ENCODE results near the gene GNPDA2. TPM values are rescaled to one million over a fixed set of nuclear protein-coding genes. Genes with fewer than 3 reads are reported as not detected.
"Not testable (repeated sequence)": the region's sequence is repeated elsewhere in the genome, so short reads cannot be mapped to it uniquely, and the experiment has no call there.

Gene GNPDA2
- 17.0 and 18.3 TPM in 2 replicates for total RNA-seq

- DNase-seq: peak; percentile 92
These were observed at the start of gene GNPDA2 for GRCh38 chr4:44726038-44726871. Gene GNPDA2 (minus strand): TSS chr4:44726556. CDS start chr4:44722207, 4,349 bp downstream.

DNA sequence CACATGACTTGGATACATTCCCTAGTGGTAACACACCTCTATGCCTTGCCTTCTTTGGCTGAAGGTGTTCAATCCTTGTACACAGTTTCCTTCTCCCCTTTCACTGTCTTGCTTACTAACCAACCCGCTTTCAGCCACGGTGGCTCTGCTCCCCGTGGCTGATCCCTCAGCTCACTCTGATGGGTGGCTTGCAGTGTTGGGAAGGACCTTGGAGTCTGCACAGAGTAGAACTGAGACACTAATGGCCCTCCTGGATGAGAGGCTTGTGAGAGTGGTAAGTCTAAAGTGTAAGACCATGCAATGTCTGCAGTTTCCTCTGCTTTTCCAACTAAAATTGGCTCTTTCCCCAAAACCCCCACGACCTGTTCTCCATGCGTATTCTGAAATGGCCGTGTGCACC, 46.0 kb upstream of the GNPDA2 start:
- DNase-seq: no peak

GRCh38 chr4:44771789-44772188, 45.4 kb upstream of the GNPDA2 start:
- no peak for DNase-seq

DNA sequence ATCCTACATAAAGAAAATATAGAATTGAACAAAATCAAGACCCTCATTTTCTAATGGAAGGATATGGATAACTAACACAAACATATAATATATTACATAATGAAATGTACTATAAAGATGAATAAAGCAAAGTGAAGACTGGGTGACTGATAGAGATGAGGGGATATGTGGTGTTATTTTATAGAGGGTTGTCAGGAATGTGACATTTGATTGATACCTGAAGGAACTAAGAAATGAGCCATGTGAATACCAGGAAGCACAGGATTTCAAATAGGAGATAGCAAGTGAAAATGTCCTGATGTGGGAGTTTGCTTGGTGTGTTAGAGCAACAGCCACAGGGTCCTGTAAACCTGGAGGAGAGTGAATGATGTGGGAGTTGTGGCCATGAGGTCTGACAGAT, 40.1 kb upstream of the GNPDA2 start:
- DNase-seq: no peak

DNA sequence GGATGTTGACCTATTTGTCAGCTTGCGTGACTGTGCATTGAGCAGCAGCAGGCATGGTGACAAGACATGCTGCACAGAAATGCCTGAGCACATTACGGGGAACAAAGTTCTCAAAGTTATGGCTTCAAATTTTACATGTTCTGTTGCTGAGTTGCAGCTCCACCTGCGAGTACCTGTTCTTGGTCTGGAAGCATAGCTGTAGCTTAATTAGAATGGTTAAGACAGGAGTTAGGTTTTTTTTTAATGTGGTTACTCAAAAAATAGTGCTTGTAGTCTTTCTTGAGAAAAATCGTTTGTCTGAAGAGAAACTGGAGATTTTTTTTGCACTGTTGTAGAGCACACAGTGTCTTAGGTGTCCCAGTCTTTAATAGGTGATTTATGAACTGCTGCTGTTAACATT, 38.8 kb upstream of the GNPDA2 start:
- no peak for DNase-seq

- DNase-seq: no peak
These were observed 35.0 kb upstream of the GNPDA2 start for GRCh38 chr4:44761306-44761705.

GRCh38 chr4:44760142-44760898, 34.0 kb upstream of the GNPDA2 start:
- peak; percentile 52 for DNase-seq

DNA sequence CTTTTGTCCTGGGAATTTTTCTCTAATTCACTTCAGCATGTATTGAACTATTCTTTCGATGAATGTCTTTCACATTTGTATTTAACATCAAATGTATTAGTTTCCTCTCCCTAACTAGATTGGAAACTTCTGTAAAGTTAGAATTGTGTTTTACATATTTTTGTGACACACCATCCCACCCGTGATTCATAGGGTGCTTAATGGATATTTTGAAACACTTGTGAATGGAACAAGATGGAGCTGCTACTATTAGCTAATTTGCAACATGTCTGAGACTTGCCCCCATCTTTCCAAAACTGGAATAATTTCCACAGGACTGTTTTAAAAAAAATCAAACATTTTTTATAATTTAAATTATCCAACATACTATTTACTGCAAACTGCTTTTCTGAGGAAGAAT, 30.2 kb upstream of the GNPDA2 start:
- no peak for DNase-seq

- DNase-seq: no peak
These were observed 13.8 kb upstream of the GNPDA2 start for GRCh38 chr4:44740201-44740600.

DNA sequence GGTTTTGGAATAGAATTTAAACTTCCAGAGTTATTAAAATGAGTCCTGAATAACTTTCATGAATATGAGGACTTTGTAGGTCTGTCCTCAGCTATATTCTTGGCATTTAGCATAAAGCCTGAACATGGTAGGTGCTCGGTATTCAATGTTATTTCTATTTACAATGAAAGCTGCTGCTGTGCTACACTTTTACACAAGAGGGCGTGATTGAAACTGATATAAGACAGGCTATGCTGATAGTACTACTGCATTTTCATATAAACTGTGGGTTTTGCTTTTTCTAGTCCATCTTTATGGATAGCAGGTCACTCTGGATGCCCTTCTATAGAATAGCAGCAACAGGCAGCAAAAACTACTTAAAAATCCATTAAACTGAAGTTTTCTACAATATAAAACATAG, 12.3 kb upstream of the GNPDA2 start:
- DNase-seq: peak; percentile 22

DNA sequence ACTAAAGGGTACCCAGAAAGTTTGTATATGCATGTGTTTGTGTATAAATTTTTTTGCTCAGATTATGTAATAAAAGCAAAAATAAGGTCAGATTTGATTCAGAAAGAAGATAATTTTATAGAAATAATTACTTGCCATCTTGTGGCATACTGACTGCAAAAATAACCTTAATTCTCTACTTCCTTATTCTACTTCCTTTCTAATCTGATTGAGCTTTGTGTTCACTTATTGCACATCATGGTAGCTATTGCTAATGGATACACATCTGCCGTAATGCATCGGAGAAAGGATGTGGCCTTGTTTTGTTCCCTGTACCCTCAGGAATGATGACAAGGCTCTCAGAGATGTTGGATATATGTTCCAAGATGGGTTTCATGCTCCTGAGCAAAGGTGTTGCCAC, 10.5 kb upstream of the GNPDA2 start:
- DNase-seq: no peak

GRCh38 chr4:44728694-44729093, 2.3 kb upstream of the GNPDA2 start:
- not testable (repeated sequence) for DNase-seq

DNA sequence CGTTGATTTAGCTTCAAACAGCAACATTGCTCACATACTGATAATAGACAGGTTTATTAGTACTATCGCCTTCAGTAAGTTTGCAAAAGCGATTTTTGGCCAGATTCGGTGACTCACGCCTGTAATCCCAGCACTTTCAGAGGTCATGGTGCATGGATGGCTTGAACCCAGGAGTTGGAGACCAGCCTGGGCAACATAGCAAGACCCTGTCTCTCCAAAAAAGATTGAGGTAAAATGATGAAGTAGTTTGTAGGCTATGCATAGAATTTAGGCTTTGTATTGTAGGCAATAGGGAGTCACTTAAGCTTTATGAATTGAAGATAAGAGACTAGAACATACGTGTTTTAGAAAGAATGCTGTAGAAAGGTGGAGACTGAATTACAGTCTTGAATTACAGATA, 1.1 kb upstream of the GNPDA2 start:
- no peak for DNase-seq

DNA sequence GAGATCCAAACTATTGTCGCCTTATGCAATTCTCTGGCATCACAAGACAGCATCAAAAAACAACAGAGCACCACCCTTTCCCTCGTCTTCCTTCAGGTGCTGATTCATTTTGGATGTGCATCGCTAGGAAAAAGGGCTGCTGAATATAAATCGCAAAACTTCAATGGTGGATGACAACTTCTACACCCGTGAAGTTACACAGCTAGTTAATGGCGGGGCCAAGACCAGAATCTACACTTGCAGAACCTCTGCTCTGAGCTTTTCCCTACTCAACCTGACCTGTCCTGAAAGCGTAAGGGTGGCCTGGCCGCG, 674 bp downstream of the GNPDA2 start:
- DNase-seq: no peak

DNA sequence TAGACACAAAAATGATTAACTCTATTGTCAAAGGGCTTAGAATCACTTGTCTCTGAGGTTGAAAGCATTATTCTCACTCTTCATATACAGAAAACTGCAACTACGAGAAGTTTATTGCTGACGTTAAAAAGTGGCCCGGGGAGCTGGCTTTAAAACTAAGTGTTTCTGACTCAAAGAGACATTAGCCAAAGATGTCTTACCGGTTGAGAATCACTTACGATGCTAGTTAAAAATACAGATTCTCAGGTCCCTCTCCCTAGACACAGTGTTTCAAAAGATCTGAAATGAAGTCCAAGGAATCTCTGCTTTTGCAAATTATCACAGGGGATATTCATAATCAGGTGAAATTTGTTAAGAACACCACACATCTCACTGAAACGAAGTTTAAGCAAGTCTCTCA, 1.2 kb downstream of the GNPDA2 start:
- DNase-seq: no peak

DNA sequence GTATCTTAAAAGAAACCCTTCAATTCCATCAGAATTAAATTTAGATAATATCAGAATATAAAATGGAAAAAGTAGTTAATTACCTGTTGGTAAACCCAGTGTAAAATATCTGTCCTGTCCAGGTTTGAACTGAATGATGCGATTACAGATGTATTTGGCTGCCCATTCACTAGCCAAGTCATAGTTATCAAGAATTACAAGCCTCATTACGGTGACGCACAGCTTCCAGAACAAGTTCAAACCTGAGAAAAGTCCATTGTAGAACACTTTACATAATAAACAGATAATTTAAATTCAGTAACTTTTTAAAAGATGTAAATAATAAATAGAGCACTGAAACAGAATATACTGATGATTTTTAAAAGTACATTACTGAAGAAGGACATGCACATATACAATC, 4.4 kb downstream of the GNPDA2 start:
- no peak for DNase-seq

GRCh38 chr4:44720371-44720770, 6.0 kb downstream of the GNPDA2 start:
- no peak for DNase-seq

- no peak for DNase-seq
These were observed 9.8 kb downstream of the GNPDA2 start for GRCh38 chr4:44716597-44716996.

DNA sequence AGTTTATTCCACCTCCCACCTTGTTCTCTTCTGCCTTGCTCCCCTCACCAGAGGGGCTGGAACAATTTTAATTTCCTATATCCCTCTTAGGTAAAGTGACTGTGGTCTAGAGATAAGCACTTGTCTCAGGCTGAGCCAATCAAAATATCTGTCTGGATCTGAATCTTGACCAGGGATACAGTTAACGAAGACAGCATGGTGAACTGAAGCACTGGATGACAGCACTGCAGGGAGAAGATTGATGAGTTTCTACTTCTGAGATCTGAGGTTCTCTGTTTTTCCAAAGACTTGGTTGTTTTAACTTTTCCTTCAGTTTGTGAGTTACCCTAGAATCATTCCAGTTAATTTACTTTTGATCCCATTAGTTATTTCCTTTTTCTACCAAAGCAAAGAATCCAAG, 13.2 kb downstream of the GNPDA2 start:
- DNase-seq: no peak

- DNase-seq: no peak
These were observed 21.7 kb downstream of the GNPDA2 start for GRCh38 chr4:44704673-44705072.

GRCh38 chr4:44701037-44701436, 25.3 kb downstream of the GNPDA2 start:
- DNase-seq: no peak

GRCh38 chr4:44700427-44700826, 25.9 kb downstream of the GNPDA2 start:
- no peak for DNase-seq

DNA sequence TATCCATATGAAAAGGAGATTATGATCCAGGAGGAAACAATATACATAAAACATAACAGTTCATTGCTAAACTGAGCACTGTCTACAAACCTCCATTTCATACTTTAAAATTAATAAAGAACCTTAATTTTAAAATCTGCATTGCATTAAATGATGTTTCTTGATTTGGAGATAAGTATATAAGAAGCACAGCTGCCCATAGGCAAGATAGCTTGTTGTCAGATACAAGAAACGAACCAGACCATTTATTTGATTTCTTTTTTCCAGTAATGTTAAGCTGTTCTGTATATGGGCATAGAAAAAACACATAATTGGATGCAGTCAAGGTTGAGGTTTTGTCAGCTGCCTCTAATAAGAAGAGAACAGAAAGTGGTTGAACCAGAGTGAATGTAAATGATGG, 41.7 kb downstream of the GNPDA2 start:
- DNase-seq: no peak

GRCh38 chr4:44679060-44679459, 47.3 kb downstream of the GNPDA2 start:
- no peak for DNase-seq
